ENCODE data around the gene GALNT3.

The GALNT3 gene

GRCh38 chr2:165795011-165795410 is 964 bp upstream of the GALNT3 start:
- no peak for DNase-seq

- DNase-seq, result peak; percentile 74
Measured at GRCh38 chr2:165794536-165794928, 485 bp upstream of the GALNT3 start.

GRCh38 chr2:165793161-165793778 is 777 bp downstream of the GALNT3 start:
- DNase-seq, result peak; percentile 11

GRCh38 chr2:165792104-165792454 is 2.0 kb downstream of the GALNT3 start:
- DNase-seq, result no peak

DNA sequence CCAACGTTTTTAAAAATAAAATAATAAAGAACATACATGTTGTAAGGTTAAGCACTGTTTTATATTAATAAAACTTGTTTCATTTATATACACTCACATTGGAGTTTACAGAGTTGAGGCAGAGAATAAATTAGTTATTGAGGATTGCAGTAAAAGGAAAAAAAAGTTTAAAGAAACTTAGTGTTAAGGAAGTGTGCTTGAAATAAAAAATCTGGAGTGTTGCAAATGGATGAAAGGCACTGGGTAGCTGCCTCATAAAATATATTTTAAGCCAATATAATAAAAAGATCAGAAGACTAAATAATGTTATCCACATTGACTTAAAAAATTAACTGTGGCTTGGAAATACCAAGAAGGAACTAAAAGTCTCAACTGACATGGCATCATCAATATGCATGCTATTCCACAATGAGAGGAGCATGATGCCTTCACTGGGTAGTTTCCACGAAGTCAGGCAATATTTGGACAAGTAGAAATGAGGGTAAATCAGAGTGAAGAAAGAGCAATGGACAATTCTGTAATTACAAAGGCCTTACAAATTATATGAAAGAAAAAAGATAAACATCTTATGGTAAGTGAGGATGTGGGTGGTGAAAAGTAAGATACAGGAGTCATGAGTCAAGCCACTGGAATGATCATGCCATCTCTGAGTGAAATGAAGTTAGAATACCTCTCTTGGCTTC is 2.5 kb downstream of the GALNT3 start:
- no peak for DNase-seq

GRCh38 chr2:165790466-165790865 is 3.6 kb downstream of the GALNT3 start:
- no peak for DNase-seq

- no peak for DNase-seq
Measured at GRCh38 chr2:165787334-165787733, 6.7 kb downstream of the GALNT3 start.

DNA sequence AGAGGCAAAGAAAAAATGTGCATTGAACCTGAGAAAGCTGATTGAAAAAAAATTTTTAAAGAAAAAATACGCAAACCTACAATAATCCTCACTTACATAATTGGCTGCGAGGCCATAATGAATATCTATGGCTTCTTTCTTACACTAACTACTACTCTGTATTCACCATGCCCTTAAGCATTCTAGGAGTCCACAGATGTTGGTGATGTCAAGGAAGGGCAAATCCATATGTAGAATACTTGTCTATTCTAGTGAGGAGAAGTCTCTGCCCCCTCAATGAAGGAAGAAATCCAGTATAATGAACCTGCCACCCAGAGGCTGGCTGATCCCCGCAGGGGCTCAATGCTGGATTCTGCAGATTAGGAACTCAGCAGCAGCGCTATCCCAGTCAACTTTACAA is 14.3 kb downstream of the GALNT3 start:
- no peak for DNase-seq

DNA sequence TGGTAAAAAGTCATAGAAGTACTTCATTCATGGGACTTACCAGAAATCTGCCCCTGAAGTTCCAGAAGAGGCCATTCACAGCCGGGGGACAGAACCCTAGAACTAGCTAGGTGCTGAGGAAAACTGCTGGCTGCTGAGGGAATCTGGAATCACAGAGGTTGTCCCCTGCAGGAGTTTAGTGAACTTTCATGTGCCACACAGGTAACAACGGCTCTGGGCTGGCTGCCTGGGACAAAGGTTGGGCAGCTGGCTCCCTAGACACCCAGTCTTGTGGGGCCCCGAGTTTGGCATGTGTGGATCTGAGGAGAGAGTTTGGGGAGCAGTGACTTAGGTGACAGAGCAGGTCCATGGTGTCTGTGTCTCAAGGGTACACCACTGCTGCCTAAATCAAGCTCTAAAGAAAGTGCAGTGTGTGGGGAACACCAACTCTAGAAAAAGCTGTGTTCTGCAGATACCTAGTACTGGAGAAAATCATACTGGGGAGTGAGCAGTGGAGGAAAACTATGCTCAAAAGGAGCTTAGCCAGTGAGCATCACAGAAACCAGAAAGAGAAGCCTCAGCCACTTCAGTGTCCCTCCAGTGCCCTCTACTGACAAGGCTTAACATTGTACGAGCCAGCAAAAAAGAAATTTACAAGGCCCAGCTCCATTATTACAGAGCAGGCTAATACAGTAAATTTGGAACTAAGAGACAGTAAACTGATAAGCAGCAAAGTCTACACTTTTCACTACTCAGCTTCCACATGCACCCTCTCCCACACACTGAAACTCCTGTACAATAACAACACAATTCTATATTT is 15.2 kb downstream of the GALNT3 start:
- peak; percentile 6 for DNase-seq

- DNase-seq, result no peak
Measured at GRCh38 chr2:165778187-165778556, 15.9 kb downstream of the GALNT3 start.

DNA sequence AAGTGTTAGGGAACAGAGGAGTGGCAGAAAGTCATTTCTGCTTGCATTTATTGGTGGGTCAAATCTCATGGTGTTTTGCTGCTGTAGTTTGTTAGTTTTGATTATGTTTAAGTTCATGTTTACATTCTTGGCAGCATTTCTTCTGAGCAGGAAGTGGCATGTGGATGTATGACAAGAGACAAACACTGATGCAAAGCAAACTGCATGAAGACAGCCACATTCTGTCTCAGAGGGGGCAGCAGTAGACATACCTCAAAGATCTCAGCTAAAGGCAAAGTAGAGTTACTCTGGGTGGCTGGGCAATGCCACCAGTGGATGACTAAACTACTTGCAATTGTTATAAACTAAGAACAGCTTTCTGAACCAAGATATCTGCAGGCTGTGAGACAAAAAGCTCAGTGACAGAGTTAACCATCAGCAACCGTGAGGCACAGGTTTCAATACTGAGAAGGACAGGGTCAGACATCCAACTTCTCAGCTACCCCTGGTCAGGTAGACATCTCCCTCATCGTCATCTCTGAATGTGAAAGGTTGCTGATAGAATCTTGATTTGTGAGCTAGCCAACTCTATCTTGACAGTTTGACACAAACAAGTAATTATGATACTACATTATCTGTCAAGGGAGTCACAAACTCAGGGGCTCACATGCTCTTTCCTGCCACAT is 16.4 kb downstream of the GALNT3 start:
- DNase-seq, result no peak

DNA sequence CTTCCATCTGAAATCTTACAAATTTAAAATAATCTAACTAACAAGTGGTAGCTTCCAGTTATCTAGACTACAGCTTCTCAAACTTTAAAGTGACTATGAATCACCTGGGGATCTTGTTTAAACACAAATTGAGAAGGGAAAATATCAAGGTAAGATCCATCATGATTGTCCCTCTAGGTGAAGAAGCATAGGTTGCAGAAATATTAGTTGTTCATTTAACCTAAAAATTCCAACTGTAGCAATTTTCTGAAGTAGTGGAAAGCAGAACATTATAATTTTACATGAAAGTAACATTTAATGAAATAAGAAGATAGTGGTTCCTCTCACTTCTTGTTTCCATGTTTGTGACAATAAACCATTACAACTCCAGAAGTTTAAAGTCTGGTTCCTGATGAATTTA is 17.3 kb downstream of the GALNT3 start:
- no peak for DNase-seq

- DNase-seq, result no peak
Measured at GRCh38 chr2:165776013-165776412, 18.0 kb downstream of the GALNT3 start.

GRCh38 chr2:165773684-165774083 is 20.4 kb downstream of the GALNT3 start:
- no peak for DNase-seq

DNA sequence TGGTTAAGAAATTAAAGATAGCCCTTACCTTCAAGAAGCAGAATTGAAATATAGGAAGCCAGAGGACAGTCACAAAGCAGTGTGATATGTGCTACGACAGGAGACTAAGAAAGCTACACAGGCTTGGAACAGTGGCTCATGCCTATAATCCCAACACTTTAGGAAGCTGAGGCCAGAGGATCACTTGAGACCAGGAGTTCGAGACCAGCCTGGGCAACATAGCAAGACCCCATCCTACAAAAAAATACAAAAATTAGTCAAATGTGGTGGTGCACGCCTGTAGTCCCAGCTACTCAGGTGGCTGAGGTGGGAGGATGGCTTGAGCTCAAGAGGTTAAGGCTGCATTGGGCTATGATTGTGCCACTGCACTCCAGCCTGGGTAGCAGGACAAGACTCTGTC is 21.9 kb downstream of the GALNT3 start:
- no peak for DNase-seq

GRCh38 chr2:165766326-165766927 is 27.6 kb downstream of the GALNT3 start:
- no peak for DNase-seq

- no peak for DNase-seq
Measured at GRCh38 chr2:165762723-165763122, 31.3 kb downstream of the GALNT3 start.

DNA sequence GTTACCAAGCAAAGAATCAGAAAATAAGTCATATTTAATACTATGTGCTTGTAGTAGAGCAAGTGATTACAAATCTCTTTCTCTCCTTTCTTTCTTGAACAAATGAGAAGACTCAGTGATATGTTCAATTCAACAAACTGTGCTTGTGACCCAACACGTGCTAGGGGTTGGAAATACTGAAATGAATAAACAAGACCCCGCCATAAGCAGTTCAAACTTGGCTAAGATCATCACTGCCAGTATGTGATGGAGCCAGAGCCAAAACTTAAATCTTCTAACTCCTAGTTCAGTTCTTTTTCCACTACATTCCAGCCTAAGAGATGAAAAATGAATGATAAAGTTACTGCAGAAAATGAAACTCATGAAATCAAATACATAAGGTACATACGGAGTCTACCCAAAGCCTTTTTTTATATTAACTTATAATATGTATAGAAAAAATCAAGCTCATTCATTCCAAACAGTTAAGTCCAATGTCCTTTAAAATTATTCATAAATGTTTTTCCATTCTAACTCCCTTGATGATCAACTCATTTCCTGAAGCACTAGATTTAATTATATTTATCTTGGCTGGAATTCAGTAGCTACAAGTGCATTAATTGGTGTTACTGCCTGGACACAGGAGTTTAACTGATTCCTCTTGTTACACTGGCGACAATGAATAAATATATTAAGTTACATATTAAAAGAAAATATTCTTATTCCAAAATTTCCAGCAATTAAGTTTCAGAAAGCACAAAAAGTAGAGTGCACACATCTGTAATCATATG is 36.0 kb downstream of the GALNT3 start:
- DNase-seq, result no peak

DNA sequence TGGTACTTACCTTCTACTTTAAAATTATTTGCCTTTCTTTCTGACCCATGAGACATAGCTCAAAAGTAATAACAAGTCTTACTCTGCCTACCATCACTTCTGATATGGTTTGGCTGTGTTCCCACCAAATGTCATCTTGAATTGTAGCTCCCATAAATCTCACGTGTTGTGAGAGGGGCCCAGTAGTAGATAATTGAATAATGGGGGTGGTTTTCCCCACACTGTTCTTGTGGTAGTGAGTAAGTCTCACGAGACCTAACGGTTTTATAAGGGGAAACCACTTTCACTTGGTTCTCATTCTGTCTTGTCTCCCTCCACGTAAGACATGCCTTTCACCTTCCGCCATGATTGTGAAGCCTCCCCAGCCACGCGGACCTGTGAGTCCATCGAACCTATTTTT is 47.5 kb downstream of the GALNT3 start:
- no peak for DNase-seq

DNA sequence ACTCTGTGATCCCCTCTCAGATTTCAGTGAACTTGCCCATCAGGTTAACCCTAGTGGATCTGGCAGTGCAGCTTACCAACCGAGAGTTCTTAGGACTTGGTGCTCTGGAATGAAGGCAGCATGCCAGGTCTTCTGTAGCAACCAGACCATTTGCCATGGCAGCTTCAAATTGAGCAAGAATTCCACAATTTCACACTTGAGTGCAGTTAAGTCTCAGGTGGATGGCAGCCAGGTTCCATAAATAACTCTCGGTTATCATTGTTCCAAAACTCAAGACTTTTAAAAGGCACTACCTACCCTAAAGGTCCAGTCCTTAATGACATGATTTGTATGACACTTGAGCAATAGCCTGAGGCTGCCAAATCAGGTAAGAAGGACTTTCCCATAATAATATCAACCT is 48.1 kb downstream of the GALNT3 start:
- no peak for DNase-seq

DNA sequence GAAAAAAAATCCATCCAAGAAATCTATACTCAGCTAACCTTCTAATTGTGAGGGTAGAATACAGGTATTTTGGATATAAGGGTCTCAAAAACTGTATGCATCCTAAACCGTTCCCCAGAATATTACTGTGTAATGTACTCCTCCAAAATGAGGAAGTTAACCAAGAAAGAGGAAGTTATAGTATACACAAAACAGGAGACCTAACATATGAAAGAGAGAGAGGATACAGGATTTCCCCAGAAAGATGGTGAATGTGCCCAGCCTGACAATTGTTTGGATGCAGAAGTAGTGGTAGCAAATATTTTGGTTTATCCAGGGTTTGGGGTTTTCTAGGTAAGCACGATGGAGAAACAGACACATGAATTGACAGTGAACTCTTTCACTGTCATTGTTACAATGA is 50.6 kb downstream of the GALNT3 start:
- DNase-seq, result no peak

DNA sequence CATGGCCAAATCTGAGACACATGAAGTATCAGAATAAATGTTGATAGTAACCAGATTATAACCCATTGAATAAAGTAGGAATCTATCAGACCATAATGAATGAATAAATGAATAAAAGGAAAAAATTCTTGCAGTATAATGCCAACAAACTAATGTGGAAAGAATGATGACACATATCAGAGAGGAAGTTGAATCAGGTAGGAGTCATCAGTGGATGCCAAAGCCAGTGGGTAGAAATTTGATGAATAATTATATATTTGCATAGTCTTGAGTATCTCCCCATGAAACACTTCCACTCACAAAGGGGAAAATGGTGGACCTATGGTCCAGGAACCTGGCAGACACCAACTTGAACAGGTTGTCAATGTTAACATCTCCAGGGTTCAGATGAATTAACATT is 68.6 kb downstream of the GALNT3 start:
- DNase-seq, result no peak

- DNase-seq, result no peak
Measured at GRCh38 chr2:165720511-165720910, 73.5 kb downstream of the GALNT3 start.

Data from activated CD4-positive, alpha-beta T cell treated with anti-CD3 and anti-CD28 coated beads for 48 hours (primary cell).